ENCODE results near the gene SLC22A5.

GRCh38 chr5:132321109-132321721, 48.3 kb upstream of the SLC22A5 start:
- TF ChIP-seq CTCF (optimal IDR thresholded peaks at IDR 0.05 in 1 of 3, IDR thresholded peaks at IDR 0.05 in 1 of 3, conservative IDR thresholded peaks at IDR 0.05 in 1 of 3; ENCODE audit: extremely low read depth in 1 of 3, insufficient read depth in 2 of 3, low read length in 3 of 3) (no peak), EZH2 (IDR thresholded peaks at IDR 0.05; ENCODE audit: low read length) (no peak)

All from keratinocyte (primary cell).